Fibroblast of the aortic adventitia (primary cell): Measurements from ENCODE around the gene KLHL26. TPM values are rescaled to one million over a fixed set of nuclear protein-coding genes. Genes with fewer than 3 reads are reported as not detected.

Experiments
- DNase-seq: peaks from one replicate; pipeline ENCODE4 v3.0.0-alpha.2; 2010; ENCODE audit warnings: low read depth
- H3K4me3 ChIP-seq: 2 replicates; pipeline ENCODE4 v1.5.1; 2011; ENCODE audit warnings: low read depth, mild to moderate bottlenecking, control low read depth, low read length, moderate library complexity
- CTCF ChIP-seq: IDR thresholded peaks from 2 replicates; pipeline ENCODE4 v1.5.1; 2011; ENCODE audit warnings: mild to moderate bottlenecking, low read length, control low read depth, inconsistent platforms; ENCODE audit not compliant: insufficient read depth
- total RNA-seq: library from RNA; depleted of rRNA; stranded (reverse); fragments of >200 nt; gene quantifications from 2 replicates; pipeline ENCODE4 v1.2.3, GENCODE V29; 2012; ENCODE audit warnings: low replicate concordance

KLHL26 gene
- total RNA-seq, 1 donor = 3.9 TPM

GRCh38 chr19:18666784-18667183 is 30.0 kb downstream of the KLHL26 start:
- no peak for DNase-seq

GRCh38 chr19:18667531-18668251 is 30.9 kb downstream of the KLHL26 start:
- no peak overlapping the region for H3K4me3 ChIP-seq
- TF ChIP-seq CTCF = no peak
- no peak for DNase-seq

More at GRCh38 chr19:18666784-18667183, 30.0 kb downstream of the KLHL26 start:
- no peak overlapping the region for H3K4me3 ChIP-seq
- TF ChIP-seq CTCF = no peak

GRCh38 chr19:18668252-18668631 is 31.4 kb downstream of the KLHL26 start:
- H3K4me3 ChIP-seq = no peak overlapping the region
- DNase-seq = no peak
- no peak for TF ChIP-seq CTCF

- DNase-seq = no peak
- no peak for TF ChIP-seq CTCF
- H3K4me3 ChIP-seq = no peak overlapping the region
These were observed 32.1 kb downstream of the KLHL26 start for GRCh38 chr19:18668744-18669523.

GRCh38 chr19:18669524-18669817 is 32.6 kb downstream of the KLHL26 start:
- no peak overlapping the region for H3K4me3 ChIP-seq
- TF ChIP-seq CTCF = no peak
- DNase-seq = no peak

GRCh38 chr19:18669883-18670282 is 33.1 kb downstream of the KLHL26 start:
- H3K4me3 ChIP-seq = no peak overlapping the region
- TF ChIP-seq CTCF = no peak
- no peak for DNase-seq
